GM23338 (cell line): ENCODE measurements around the gene RAD51B.

Source experiments
- CREB1 ChIP-seq: fragments of 250-450 bp; sonication (Bioruptor Pico); IDR thresholded peaks from 2 replicates; pipeline ENCODE4 v1.5.0; 2020; ENCODE audit warnings: low read depth, mild to moderate bottlenecking, moderate library complexity
- EZH2 ChIP-seq: fragments of 200-600 bp; sonication (generic); IDR thresholded peaks from one replicate; pipeline ENCODE4 v1.8.0; 2017; ENCODE audit warnings: antibody characterized with exemption, mild to moderate bottlenecking, low read depth; ENCODE audit not compliant: unreplicated experiment
- EZH2phosphoT487 ChIP-seq: fragments of 200-600 bp; sonication (generic); IDR thresholded peaks from one replicate; pipeline ENCODE4 v1.8.1; 2018; ENCODE audit warnings: antibody characterized with exemption; ENCODE audit not compliant: unreplicated experiment
- JUNB ChIP-seq: IDR thresholded peaks from one replicate; pipeline ENCODE4 v1.6.1; 2016; ENCODE audit warnings: antibody characterized with exemption; ENCODE audit not compliant: unreplicated experiment
- NANOG ChIP-seq: IDR thresholded peaks from 2 replicates; pipeline ENCODE4 v1.6.1; 2016; ENCODE audit warnings: antibody characterized with exemption, borderline replicate concordance
- POLR2AphosphoS5 ChIP-seq: IDR thresholded peaks from 2 replicates; pipeline ENCODE4 v1.6.1; 2016; ENCODE audit warnings: antibody characterized with exemption, low read depth
- ZNF331 ChIP-seq: fragments of 250-450 bp; sonication (Bioruptor Pico); IDR thresholded peaks from 2 replicates; pipeline ENCODE4 v1.5.0; 2020; ENCODE audit warnings: low read depth, mild to moderate bottlenecking, moderate library complexity
- TF ChIP-seq, protein P1 (sequence below), 2 experiments: fragments of 200-600 bp in 1 of 2; sonication (generic) in 1 of 2; conservative IDR thresholded peaks; 2 replicates each; pipeline versions ENCODE4 v1.5.1 to v1.6.1; 2016 to 2017; ENCODE audit warnings: antibody characterized with exemption in 2 of 2, low read depth in 2 of 2, mild to moderate bottlenecking in 2 of 2, moderate library complexity in 1 of 2
- TF ChIP-seq, protein P2 (sequence below): IDR thresholded peaks from one replicate; pipeline ENCODE4 v1.6.1; 2018; ENCODE audit warnings: antibody characterized with exemption; ENCODE audit not compliant: unreplicated experiment
- TF ChIP-seq, protein P3 (sequence below): IDR thresholded peaks from 2 replicates; pipeline ENCODE4 v1.6.1; 2016; ENCODE audit warnings: antibody characterized with exemption
- TF ChIP-seq, protein P4 (sequence below): fragments of 250-450 bp; sonication (Bioruptor Pico); IDR thresholded peaks from 2 replicates; pipeline ENCODE4 v1.5.0; 2020; ENCODE audit warnings: mild to moderate bottlenecking, moderate library complexity

DNA sequence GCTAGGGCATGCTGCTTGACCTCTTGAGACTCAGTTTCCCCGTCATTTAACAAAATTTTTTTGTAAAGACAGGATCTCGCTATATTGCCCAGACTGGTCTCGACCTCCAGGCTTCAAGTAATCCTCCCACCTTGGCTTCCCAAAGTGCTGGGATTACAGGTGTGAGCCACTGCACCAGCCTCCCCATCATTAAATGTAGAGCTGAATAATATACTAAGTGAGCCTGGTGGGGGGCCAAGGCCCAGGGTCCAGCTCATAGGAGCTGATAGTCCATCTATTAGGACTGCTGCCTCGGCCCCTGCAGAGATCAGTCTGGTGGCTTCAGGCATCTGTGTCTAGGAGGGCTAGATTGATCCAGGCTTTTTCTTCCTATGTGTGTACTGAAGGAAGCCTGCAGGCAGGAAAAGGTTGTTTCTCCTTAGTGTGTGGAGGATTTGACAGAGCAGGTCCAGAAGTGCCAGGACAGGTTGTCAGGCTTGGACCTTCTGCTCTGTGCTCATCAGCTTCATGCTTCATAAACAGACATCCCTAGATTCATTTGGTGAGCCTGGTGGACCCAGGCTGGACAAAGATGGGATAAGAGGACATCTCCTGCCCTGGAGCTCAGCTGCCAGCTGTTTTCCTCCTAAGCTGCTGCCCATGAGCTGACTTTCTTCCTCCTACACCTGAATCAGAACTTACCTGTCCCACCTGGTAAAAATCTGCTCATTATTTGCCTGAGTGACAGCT is 837.9 kb downstream of the RAD51B start:
- TF ChIP-seq CREB1 (no peak), EZH2 (no peak), EZH2phosphoT487 (no peak), NANOG (no peak), POLR2AphosphoS5 (no peak), ZNF331 (CRISPR knock-in tag) (no peak), JUNB (no peak)
- TF ChIP-seq, protein P1, sequence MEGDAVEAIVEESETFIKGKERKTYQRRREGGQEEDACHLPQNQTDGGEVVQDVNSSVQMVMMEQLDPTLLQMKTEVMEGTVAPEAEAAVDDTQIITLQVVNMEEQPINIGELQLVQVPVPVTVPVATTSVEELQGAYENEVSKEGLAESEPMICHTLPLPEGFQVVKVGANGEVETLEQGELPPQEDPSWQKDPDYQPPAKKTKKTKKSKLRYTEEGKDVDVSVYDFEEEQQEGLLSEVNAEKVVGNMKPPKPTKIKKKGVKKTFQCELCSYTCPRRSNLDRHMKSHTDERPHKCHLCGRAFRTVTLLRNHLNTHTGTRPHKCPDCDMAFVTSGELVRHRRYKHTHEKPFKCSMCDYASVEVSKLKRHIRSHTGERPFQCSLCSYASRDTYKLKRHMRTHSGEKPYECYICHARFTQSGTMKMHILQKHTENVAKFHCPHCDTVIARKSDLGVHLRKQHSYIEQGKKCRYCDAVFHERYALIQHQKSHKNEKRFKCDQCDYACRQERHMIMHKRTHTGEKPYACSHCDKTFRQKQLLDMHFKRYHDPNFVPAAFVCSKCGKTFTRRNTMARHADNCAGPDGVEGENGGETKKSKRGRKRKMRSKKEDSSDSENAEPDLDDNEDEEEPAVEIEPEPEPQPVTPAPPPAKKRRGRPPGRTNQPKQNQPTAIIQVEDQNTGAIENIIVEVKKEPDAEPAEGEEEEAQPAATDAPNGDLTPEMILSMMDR (conservative IDR thresholded peaks at IDR 0.05; ENCODE audit: low read depth in 2 of 2), result no peak
- TF ChIP-seq, protein P2, sequence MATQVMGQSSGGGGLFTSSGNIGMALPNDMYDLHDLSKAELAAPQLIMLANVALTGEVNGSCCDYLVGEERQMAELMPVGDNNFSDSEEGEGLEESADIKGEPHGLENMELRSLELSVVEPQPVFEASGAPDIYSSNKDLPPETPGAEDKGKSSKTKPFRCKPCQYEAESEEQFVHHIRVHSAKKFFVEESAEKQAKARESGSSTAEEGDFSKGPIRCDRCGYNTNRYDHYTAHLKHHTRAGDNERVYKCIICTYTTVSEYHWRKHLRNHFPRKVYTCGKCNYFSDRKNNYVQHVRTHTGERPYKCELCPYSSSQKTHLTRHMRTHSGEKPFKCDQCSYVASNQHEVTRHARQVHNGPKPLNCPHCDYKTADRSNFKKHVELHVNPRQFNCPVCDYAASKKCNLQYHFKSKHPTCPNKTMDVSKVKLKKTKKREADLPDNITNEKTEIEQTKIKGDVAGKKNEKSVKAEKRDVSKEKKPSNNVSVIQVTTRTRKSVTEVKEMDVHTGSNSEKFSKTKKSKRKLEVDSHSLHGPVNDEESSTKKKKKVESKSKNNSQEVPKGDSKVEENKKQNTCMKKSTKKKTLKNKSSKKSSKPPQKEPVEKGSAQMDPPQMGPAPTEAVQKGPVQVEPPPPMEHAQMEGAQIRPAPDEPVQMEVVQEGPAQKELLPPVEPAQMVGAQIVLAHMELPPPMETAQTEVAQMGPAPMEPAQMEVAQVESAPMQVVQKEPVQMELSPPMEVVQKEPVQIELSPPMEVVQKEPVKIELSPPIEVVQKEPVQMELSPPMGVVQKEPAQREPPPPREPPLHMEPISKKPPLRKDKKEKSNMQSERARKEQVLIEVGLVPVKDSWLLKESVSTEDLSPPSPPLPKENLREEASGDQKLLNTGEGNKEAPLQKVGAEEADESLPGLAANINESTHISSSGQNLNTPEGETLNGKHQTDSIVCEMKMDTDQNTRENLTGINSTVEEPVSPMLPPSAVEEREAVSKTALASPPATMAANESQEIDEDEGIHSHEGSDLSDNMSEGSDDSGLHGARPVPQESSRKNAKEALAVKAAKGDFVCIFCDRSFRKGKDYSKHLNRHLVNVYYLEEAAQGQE, result no peak
- TF ChIP-seq, protein P3, sequence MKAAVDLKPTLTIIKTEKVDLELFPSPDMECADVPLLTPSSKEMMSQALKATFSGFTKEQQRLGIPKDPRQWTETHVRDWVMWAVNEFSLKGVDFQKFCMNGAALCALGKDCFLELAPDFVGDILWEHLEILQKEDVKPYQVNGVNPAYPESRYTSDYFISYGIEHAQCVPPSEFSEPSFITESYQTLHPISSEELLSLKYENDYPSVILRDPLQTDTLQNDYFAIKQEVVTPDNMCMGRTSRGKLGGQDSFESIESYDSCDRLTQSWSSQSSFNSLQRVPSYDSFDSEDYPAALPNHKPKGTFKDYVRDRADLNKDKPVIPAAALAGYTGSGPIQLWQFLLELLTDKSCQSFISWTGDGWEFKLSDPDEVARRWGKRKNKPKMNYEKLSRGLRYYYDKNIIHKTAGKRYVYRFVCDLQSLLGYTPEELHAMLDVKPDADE, result no peak
- TF ChIP-seq, protein P4, sequence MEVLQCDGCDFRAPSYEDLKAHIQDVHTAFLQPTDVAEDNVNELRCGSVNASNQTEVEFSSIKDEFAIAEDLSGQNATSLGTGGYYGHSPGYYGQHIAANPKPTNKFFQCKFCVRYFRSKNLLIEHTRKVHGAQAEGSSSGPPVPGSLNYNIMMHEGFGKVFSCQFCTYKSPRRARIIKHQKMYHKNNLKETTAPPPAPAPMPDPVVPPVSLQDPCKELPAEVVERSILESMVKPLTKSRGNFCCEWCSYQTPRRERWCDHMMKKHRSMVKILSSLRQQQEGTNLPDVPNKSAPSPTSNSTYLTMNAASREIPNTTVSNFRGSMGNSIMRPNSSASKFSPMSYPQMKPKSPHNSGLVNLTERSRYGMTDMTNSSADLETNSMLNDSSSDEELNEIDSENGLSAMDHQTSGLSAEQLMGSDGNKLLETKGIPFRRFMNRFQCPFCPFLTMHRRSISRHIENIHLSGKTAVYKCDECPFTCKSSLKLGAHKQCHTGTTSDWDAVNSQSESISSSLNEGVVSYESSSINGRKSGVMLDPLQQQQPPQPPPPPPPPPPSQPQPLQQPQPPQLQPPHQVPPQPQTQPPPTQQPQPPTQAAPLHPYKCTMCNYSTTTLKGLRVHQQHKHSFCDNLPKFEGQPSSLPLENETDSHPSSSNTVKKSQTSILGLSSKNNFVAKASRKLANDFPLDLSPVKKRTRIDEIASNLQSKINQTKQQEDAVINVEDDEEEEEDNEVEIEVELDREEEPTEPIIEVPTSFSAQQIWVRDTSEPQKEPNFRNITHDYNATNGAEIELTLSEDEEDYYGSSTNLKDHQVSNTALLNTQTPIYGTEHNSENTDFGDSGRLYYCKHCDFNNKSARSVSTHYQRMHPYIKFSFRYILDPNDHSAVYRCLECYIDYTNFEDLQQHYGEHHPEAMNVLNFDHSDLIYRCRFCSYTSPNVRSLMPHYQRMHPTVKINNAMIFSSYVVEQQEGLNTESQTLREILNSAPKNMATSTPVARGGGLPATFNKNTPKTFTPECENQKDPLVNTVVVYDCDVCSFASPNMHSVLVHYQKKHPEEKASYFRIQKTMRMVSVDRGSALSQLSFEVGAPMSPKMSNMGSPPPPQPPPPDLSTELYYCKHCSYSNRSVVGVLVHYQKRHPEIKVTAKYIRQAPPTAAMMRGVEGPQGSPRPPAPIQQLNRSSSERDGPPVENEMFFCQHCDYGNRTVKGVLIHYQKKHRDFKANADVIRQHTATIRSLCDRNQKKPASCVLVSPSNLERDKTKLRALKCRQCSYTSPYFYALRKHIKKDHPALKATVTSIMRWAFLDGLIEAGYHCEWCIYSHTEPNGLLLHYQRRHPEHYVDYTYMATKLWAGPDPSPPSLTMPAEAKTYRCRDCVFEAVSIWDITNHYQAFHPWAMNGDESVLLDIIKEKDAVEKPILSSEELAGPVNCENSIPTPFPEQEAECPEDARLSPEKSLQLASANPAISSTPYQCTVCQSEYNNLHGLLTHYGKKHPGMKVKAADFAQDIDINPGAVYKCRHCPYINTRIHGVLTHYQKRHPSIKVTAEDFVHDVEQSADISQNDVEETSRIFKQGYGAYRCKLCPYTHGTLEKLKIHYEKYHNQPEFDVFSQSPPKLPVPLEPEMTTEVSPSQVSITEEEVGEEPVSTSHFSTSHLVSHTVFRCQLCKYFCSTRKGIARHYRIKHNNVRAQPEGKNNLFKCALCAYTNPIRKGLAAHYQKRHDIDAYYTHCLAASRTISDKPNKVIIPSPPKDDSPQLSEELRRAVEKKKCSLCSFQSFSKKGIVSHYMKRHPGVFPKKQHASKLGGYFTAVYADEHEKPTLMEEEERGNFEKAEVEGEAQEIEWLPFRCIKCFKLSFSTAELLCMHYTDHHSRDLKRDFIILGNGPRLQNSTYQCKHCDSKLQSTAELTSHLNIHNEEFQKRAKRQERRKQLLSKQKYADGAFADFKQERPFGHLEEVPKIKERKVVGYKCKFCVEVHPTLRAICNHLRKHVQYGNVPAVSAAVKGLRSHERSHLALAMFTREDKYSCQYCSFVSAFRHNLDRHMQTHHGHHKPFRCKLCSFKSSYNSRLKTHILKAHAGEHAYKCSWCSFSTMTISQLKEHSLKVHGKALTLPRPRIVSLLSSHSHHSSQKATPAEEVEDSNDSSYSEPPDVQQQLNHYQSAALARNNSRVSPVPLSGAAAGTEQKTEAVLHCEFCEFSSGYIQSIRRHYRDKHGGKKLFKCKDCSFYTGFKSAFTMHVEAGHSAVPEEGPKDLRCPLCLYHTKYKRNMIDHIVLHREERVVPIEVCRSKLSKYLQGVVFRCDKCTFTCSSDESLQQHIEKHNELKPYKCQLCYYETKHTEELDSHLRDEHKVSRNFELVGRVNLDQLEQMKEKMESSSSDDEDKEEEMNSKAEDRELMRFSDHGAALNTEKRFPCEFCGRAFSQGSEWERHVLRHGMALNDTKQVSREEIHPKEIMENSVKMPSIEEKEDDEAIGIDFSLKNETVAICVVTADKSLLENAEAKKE (CRISPR knock-in tag), result no peak
